ENCODE results near the gene GON4L.

Gene GON4L, protein sequence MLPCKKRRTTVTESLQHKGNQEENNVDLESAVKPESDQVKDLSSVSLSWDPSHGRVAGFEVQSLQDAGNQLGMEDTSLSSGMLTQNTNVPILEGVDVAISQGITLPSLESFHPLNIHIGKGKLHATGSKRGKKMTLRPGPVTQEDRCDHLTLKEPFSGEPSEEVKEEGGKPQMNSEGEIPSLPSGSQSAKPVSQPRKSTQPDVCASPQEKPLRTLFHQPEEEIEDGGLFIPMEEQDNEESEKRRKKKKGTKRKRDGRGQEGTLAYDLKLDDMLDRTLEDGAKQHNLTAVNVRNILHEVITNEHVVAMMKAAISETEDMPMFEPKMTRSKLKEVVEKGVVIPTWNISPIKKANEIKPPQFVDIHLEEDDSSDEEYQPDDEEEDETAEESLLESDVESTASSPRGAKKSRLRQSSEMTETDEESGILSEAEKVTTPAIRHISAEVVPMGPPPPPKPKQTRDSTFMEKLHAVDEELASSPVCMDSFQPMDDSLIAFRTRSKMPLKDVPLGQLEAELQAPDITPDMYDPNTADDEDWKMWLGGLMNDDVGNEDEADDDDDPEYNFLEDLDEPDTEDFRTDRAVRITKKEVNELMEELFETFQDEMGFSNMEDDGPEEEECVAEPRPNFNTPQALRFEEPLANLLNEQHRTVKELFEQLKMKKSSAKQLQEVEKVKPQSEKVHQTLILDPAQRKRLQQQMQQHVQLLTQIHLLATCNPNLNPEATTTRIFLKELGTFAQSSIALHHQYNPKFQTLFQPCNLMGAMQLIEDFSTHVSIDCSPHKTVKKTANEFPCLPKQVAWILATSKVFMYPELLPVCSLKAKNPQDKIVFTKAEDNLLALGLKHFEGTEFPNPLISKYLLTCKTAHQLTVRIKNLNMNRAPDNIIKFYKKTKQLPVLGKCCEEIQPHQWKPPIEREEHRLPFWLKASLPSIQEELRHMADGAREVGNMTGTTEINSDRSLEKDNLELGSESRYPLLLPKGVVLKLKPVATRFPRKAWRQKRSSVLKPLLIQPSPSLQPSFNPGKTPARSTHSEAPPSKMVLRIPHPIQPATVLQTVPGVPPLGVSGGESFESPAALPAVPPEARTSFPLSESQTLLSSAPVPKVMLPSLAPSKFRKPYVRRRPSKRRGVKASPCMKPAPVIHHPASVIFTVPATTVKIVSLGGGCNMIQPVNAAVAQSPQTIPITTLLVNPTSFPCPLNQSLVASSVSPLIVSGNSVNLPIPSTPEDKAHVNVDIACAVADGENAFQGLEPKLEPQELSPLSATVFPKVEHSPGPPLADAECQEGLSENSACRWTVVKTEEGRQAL (N-terminal part only)

DNA sequence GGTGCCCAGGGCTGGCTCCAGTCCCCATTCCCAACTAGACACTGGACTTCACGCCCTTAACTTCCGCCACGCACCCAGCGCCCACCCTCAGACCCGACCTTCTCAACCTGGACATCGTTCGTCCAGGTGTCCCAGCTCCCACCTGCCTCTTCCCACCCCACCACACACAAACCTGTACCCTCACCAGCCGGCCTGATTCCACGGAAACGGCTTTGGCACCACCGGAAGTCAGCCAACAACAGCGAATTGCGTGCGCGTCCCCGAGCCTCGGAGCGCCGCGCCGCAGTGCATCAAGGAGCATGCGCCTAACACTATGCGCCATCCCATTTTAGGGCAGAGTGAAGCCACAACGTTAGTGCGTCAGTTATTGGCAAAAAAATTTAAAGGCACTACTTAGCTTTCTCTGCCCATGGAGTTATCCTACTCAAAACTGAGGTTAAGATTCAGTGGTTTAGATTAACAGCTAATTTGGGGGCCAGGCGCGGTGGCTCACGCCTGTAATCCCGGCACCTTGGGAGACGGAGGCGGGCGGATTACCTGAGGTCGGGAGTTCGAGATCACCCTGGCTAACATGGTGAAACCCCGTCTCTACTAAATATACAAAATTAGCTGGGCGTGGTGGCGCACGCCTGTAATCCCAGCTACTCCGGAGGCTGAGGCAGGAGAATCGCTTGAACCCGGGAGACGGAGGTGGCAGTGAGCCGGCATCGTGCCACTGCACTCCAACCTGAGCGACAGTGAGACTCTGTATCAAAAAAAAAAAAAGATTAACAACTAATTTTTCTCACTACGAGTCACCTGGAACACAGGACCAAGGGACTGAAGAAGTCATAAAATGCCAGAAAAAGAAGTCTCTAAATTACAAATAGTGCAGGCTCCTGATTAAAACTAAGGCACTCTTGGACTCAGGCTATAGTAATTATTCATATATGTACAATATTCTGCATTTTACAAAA lies at the start of gene GON4L:
Gene GON4L (minus strand): TSS at position 240 of the 956 bp plus-strand sequence. CDS start 3,434 bp downstream, outside the sequence.
- DNase-seq (ENCODE audit: low read depth, low spot score) = peak; percentile 93
- TF ChIP-seq, protein P1, sequence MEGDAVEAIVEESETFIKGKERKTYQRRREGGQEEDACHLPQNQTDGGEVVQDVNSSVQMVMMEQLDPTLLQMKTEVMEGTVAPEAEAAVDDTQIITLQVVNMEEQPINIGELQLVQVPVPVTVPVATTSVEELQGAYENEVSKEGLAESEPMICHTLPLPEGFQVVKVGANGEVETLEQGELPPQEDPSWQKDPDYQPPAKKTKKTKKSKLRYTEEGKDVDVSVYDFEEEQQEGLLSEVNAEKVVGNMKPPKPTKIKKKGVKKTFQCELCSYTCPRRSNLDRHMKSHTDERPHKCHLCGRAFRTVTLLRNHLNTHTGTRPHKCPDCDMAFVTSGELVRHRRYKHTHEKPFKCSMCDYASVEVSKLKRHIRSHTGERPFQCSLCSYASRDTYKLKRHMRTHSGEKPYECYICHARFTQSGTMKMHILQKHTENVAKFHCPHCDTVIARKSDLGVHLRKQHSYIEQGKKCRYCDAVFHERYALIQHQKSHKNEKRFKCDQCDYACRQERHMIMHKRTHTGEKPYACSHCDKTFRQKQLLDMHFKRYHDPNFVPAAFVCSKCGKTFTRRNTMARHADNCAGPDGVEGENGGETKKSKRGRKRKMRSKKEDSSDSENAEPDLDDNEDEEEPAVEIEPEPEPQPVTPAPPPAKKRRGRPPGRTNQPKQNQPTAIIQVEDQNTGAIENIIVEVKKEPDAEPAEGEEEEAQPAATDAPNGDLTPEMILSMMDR (IDR thresholded peaks at IDR 0.05; ENCODE audit: low read depth, low read length) = no peak
- peak within 1 kb of the TSS; percentile 96 for H3K4me3 ChIP-seq (ENCODE audit: low read depth, low read length)
- in situ Hi-C loops (cut with HindIII; ENCODE audit: low sequenced_read_pairs) = no loop called here

DNA sequence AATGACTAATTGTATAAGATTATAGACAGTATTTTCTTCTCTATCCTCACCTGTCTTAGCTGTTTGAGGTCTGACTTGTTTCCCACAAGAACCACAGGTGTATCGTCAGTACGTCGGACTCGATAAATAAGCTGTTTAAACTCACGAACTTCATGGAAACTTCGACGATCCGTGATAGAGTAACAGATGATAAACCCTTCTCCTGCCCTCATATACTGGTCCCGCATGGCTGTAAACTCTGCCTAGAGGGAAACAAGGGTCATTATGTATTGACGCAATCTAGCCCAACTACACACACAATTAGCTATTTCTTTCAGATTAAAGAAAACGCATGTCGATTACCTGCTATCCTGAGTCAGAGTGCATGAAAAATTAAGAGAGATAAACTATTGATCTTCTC lies 47.2 kb upstream of the GON4L start:
- TF ChIP-seq, protein P1 (IDR thresholded peaks at IDR 0.05; ENCODE audit: low read depth, low read length) = no peak
- DNase-seq (ENCODE audit: low read depth, low spot score) = no peak
- H3K4me3 ChIP-seq (ENCODE audit: low read depth, low read length) = no peak overlapping the region
- in situ Hi-C loops (cut with HindIII; ENCODE audit: low sequenced_read_pairs) = no loop called here

DNA sequence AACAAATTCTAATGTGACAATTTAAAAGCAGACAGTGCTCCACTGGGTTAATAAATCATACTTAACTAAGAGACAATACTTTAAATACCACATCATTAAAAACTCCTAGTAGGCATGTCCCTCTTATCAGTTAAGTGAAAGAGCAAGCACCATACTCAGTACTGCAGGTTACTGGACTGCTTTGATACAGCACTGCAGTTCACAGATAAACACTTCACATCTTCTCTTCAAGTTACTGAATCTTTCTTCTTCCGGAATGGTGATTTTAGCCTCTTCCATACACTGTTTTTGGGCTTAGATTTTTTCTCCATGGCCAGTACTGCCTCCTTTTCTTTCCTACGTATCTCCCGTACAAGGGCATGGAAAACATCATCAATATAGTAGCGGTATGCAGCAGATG lies 43.1 kb upstream of the GON4L start:
- in situ Hi-C loops (cut with HindIII; ENCODE audit: low sequenced_read_pairs) = no loop called here
- no peak overlapping the region for H3K4me3 ChIP-seq (ENCODE audit: low read depth, low read length)
- TF ChIP-seq, protein P1 (IDR thresholded peaks at IDR 0.05; ENCODE audit: low read depth, low read length) = no peak
- no peak for DNase-seq (ENCODE audit: low read depth, low spot score)

DNA sequence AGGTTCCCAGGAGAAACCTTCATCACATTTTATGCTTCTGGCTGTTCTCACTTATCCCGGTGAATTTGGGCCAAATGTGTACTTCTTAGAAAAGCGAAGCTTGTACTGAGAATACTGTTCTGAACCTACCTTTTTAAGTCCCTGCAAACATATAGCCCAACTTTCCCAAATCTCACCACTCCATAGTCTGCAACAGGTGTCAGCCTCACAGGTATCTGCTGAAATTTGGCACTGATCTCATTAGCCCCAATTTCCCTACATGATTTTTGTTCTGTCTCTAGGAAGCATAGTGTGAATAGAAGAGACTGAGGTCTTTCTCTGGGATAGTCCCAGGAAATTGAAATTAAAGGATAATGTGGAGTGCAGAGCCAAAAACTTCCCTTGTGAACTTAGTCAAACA lies 42.7 kb upstream of the GON4L start:
- TF ChIP-seq, protein P1 (IDR thresholded peaks at IDR 0.05; ENCODE audit: low read depth, low read length) = no peak
- no peak for DNase-seq (ENCODE audit: low read depth, low spot score)
- in situ Hi-C loops (cut with HindIII; ENCODE audit: low sequenced_read_pairs) = no loop called here

DNA sequence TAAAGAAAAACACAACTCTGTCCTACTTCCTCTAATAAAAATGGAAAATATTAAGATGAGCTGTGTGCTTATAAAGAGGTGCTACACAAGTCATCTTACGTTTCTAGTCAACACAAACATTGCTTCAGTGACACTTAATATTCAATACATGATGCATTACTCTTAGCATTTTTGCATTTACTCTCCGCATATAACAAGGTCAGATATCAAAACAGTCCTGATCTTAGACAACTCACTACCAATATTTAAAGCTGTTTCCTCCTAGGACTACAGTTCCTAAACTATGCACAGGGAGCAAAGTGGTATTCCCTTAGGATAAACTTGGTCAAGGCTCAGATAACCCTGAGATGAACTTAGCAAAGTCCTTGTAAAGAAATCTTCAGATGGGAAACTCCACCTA lies 41.9 kb upstream of the GON4L start:
- H3K4me3 ChIP-seq (ENCODE audit: low read depth, low read length) = no peak overlapping the region
- DNase-seq (ENCODE audit: low read depth, low spot score) = no peak
- in situ Hi-C loops (cut with HindIII; ENCODE audit: low sequenced_read_pairs) = no loop called here
- TF ChIP-seq, protein P1 (IDR thresholded peaks at IDR 0.05; ENCODE audit: low read depth, low read length) = no peak

More for the DNA sequence above, 42.7 kb upstream of the GON4L start:
- no peak overlapping the region for H3K4me3 ChIP-seq (ENCODE audit: low read depth, low read length)
